GM19467 (cell line): ENCODE results near the gene RTL5.
A peak's percentile ranks its signal among the peaks of the same experiment; 100 is the strongest.

Source experiments
- ATAC-seq: cut with Tn5 transposase; IDR thresholded peaks from one replicate; pipeline ENCODE4 v1.9.1; 2021; ENCODE audit warnings: mild to moderate bottlenecking, moderate library complexity; ENCODE audit not compliant: unreplicated experiment

The RTL5 gene

GRCh38 chrX:72130156-72130761, 1.5 kb downstream of the RTL5 start:
- no peak for ATAC-seq

GRCh38 chrX:72129661-72130060, 2.1 kb downstream of the RTL5 start:
- ATAC-seq = no peak

- no peak for ATAC-seq
Measured at GRCh38 chrX:72128881-72129280, 2.8 kb downstream of the RTL5 start.

- no peak for ATAC-seq
Measured at GRCh38 chrX:72128183-72128834, 3.4 kb downstream of the RTL5 start.

- ATAC-seq = no peak
Measured at GRCh38 chrX:72127332-72127731, 4.4 kb downstream of the RTL5 start.

- ATAC-seq = peak; percentile 61
Measured at GRCh38 chrX:72126539-72127140, 5.1 kb downstream of the RTL5 start.

- no peak for ATAC-seq
Measured at GRCh38 chrX:72126048-72126415, 5.7 kb downstream of the RTL5 start.

GRCh38 chrX:72125331-72126047, 6.2 kb downstream of the RTL5 start:
- no peak for ATAC-seq

- no peak for ATAC-seq
Measured at GRCh38 chrX:72124540-72125201, 7.0 kb downstream of the RTL5 start.

- ATAC-seq = no peak
Measured at GRCh38 chrX:72123471-72124185, 8.1 kb downstream of the RTL5 start.

- no peak for ATAC-seq
Measured at GRCh38 chrX:72122621-72123337, 8.9 kb downstream of the RTL5 start.

- ATAC-seq = no peak
Measured at GRCh38 chrX:72121383-72121782, 10.3 kb downstream of the RTL5 start.

GRCh38 chrX:72120837-72121236, 10.9 kb downstream of the RTL5 start:
- no peak for ATAC-seq

GRCh38 chrX:72117636-72118210, 14.0 kb downstream of the RTL5 start:
- ATAC-seq = no peak

- ATAC-seq = no peak
Measured at GRCh38 chrX:72115380-72115779, 16.3 kb downstream of the RTL5 start.

GRCh38 chrX:72114807-72115206, 16.9 kb downstream of the RTL5 start:
- no peak for ATAC-seq

GRCh38 chrX:72114306-72114705, 17.4 kb downstream of the RTL5 start:
- ATAC-seq = no peak

- no peak for ATAC-seq
Measured at GRCh38 chrX:72113461-72113860, 18.3 kb downstream of the RTL5 start.

- no peak for ATAC-seq
Measured at GRCh38 chrX:72110876-72111708, 20.6 kb downstream of the RTL5 start.
